Measurements from ENCODE around the gene MED20. TPM values are rescaled to one million over a fixed set of nuclear protein-coding genes. Genes with fewer than 3 reads are reported as not detected.

Gene MED20
- total and polyA plus RNA-seq, 10 of the 15 experiments (the other 5 are each of a cell fraction or from before 2014, with no cell fraction given): 13.4 to 24.8 (median 17.9) TPM

GRCh38 chr6:41914343-41914742, 6.6 kb downstream of the MED20 start:
- H3K79me2 ChIP-seq (ENCODE audit: control insufficient read depth, insufficient read depth, low read length): no peaks in the 10 kb centered on the region
- no peak for ATAC-seq
- no peak overlapping the region for H3K27ac ChIP-seq (ENCODE audit: control insufficient read depth, insufficient read depth)
- ChIA-PET POLR2A (no interaction called here), SMC1A (ENCODE audit: uncharacterized antibody, unreplicated experiment) (interaction anchor here (1.1 to 1.6 kb wide), 2 partner anchors 22 to 67 kb away, joined by 3 to 4 read pairs; no protein-coding TSS in a partner anchor), RAD21 (ENCODE audit: unreplicated experiment) (no interaction called here), CTCF (interaction anchor here (1.0 to 2.9 kb wide), 5 partner anchors 9 to 127 kb away, joined by 3 to 7 read pairs (median 4); no protein-coding TSS in a partner anchor)
- DNase-seq (ENCODE audit: low read depth, low spot score): no peak
- H3K4me2 ChIP-seq (ENCODE audit: control insufficient read depth, insufficient read depth): no peak overlapping the region
- no peaks in the 10 kb centered on the region for H4K20me1 ChIP-seq (ENCODE audit: control insufficient read depth, insufficient read depth)
- H2AFZ ChIP-seq (ENCODE audit: control insufficient read depth, low read depth, low read length): no peak overlapping the region
- no TSS peak for BruUV-seq (replicated peaks)
- 96% methylated on average over 2 of the region's 2 CpGs for WGBS (ENCODE audit: insufficient coverage, insufficient replicate concordance, low lambda C conversion rate, missing lambda C conversion rate)
- FAIRE-seq: no peak
- no peak overlapping the region for H3K4me3 ChIP-seq
- intact Hi-C loops (cut with micrococcal nuclease; ENCODE audit: unreplicated experiment) (no loop called here), in situ Hi-C loops (cut with MboI) (no loop called here)
- TF ChIP-seq ASH2L (IDR thresholded peaks at IDR 0.05; ENCODE audit: borderline replicate concordance, low read depth) (no peak), NBN (IDR thresholded peaks at IDR 0.05) (no peak), NR2C1 (IDR thresholded peaks at IDR 0.05) (no peak), IRF3 (IDR thresholded peaks at IDR 0.05) (no peak), YBX1 (IDR thresholded peaks at IDR 0.05) (no peak)
- peaks cover 0 to under 1% of the 10 kb centered on the region in 2 experiments; a peak in 1 of 4 replicates for H3K36me3 ChIP-seq (ENCODE audit: control insufficient read depth in 2 of 2, insufficient read depth in 2 of 2, low read length in 1 of 2)
- no peaks in the 10 kb centered on the region for H3K9me3 ChIP-seq (replicated peaks; ENCODE audit: control insufficient read depth, insufficient read depth, low read length)
- no peaks in the 10 kb centered on the region for H3K4me1 ChIP-seq (ENCODE audit: control insufficient read depth, insufficient read depth, low read length)
- no peaks in the 10 kb centered on the region for H3K27me3 ChIP-seq (replicated peaks in 1 of 2; ENCODE audit: control insufficient read depth in 2 of 2, insufficient read depth in 2 of 2, low read length in 1 of 2)
- no peak overlapping the region for H3K9ac ChIP-seq (ENCODE audit: control insufficient read depth, insufficient read depth, low read length)

GRCh38 chr6:41909727-41910126, 11.2 kb downstream of the MED20 start:
- WGBS (ENCODE audit: insufficient coverage, insufficient replicate concordance, low lambda C conversion rate, missing lambda C conversion rate): 94% methylated on average over 1 of the region's 1 CpG
- no peak for DNase-seq (ENCODE audit: low read depth, low spot score)
- in situ Hi-C loops (cut with MboI): no loop called here
- FAIRE-seq: no peak
- ChIA-PET POLR2A (no interaction called here), RAD21 (ENCODE audit: unreplicated experiment) (no interaction called here), CTCF (interaction anchor here (1.0 to 1.2 kb wide), 2 partner anchors 11 to 135 kb away, joined by 3 to 7 read pairs; partner anchors contain the start of genes BYSL and MED20), SMC1A (ENCODE audit: uncharacterized antibody, unreplicated experiment) (no interaction called here)
- H2AFZ ChIP-seq (ENCODE audit: control insufficient read depth, low read depth, low read length): no peak overlapping the region
- no TSS peak for BruUV-seq (replicated peaks)
- no peaks in the 10 kb centered on the region for H3K27me3 ChIP-seq (replicated peaks in 1 of 2; ENCODE audit: control insufficient read depth in 2 of 2, insufficient read depth in 2 of 2, low read length in 1 of 2)
- no peak overlapping the region for H3K9ac ChIP-seq (ENCODE audit: control insufficient read depth, insufficient read depth, low read length)
- no peaks in the 10 kb centered on the region for H3K4me1 ChIP-seq (ENCODE audit: control insufficient read depth, insufficient read depth, low read length)
- no peaks in the 10 kb centered on the region for H3K9me3 ChIP-seq (replicated peaks; ENCODE audit: control insufficient read depth, insufficient read depth, low read length)
- intact Hi-C loops (cut with micrococcal nuclease; ENCODE audit: unreplicated experiment): no loop called here
- no peak overlapping the region for H3K27ac ChIP-seq (ENCODE audit: control insufficient read depth, insufficient read depth)
- no peak overlapping the region for H3K4me2 ChIP-seq (ENCODE audit: control insufficient read depth, insufficient read depth)
- H3K4me3 ChIP-seq: no peak overlapping the region
- H4K20me1 ChIP-seq (ENCODE audit: control insufficient read depth, insufficient read depth): no peaks in the 10 kb centered on the region
- H3K79me2 ChIP-seq (ENCODE audit: control insufficient read depth, insufficient read depth, low read length): no peaks in the 10 kb centered on the region
- ATAC-seq: no peak
- H3K36me3 ChIP-seq (ENCODE audit: control insufficient read depth in 2 of 2, insufficient read depth in 2 of 2, low read length in 1 of 2): peaks cover 3 to 9% of the 10 kb centered on the region in 2 experiments; a peak in 3 of 4 replicates
- TF ChIP-seq CBX3 (IDR thresholded peaks at IDR 0.05; ENCODE audit: borderline replicate concordance, low read depth): no peak
- TF ChIP-seq GABPA (IDR thresholded peaks at IDR 0.05; ENCODE audit: low read depth): no peak
- no peak for TF ChIP-seq PAX5 (IDR thresholded peaks at IDR 0.05; ENCODE audit: borderline replicate concordance, low read depth, low read length)
- no peak for TF ChIP-seq SP1 (IDR thresholded peaks at IDR 0.05; ENCODE audit: low read depth, low read length)
- TF ChIP-seq TBL1XR1 (IDR thresholded peaks at IDR 0.05; ENCODE audit: low read depth, low read length): no peak
- TF ChIP-seq BCLAF1 (IDR thresholded peaks at IDR 0.05): no peak
- TF ChIP-seq CBX5 (IDR thresholded peaks at IDR 0.05; ENCODE audit: low read depth): no peak
- TF ChIP-seq NKRF (conservative IDR thresholded peaks at IDR 0.05): no peak

Data from GM12878 (cell line).